Measurements from ENCODE around the gene NKAPL.

Gene NKAPL

GRCh38 chr6:28258877-28259777 is at the start of gene NKAPL:
Gene NKAPL (plus strand): TSS chr6:28259297. CDS start chr6:28259372, 75 bp downstream.
- DNase-seq (ENCODE audit: extremely low read depth in 1 of 2, low read depth in 1 of 2) = peak; percentile 21 to 37

- DNase-seq (ENCODE audit: extremely low read depth in 1 of 2, low read depth in 1 of 2) = no peak
Observed at GRCh38 chr6:28209753-28210535, 49.2 kb upstream of the NKAPL start.

- no peak for DNase-seq (ENCODE audit: extremely low read depth in 1 of 2, low read depth in 1 of 2)
Observed at GRCh38 chr6:28211840-28212509, 47.1 kb upstream of the NKAPL start.

- DNase-seq (ENCODE audit: extremely low read depth in 1 of 2, low read depth in 1 of 2) = no peak
Observed at GRCh38 chr6:28212510-28213212, 46.4 kb upstream of the NKAPL start.

- DNase-seq (ENCODE audit: extremely low read depth in 1 of 2, low read depth in 1 of 2) = no peak
Observed at GRCh38 chr6:28213213-28213523, 45.9 kb upstream of the NKAPL start.

- no peak for DNase-seq (ENCODE audit: extremely low read depth in 1 of 2, low read depth in 1 of 2)
Observed at GRCh38 chr6:28215425-28215824, 43.7 kb upstream of the NKAPL start.

GRCh38 chr6:28217890-28218289 is 41.2 kb upstream of the NKAPL start:
- no peak for DNase-seq (ENCODE audit: extremely low read depth in 1 of 2, low read depth in 1 of 2)

GRCh38 chr6:28218312-28219248 is 40.5 kb upstream of the NKAPL start:
- no peak for DNase-seq (ENCODE audit: extremely low read depth in 1 of 2, low read depth in 1 of 2)

GRCh38 chr6:28220257-28221133 is 38.6 kb upstream of the NKAPL start:
- DNase-seq (ENCODE audit: extremely low read depth in 1 of 2, low read depth in 1 of 2) = no peak

GRCh38 chr6:28224131-28225055 is 34.7 kb upstream of the NKAPL start:
- DNase-seq (ENCODE audit: extremely low read depth in 1 of 2, low read depth in 1 of 2) = no peak

- DNase-seq (ENCODE audit: extremely low read depth in 1 of 2, low read depth in 1 of 2) = peak in 1 of 2 donors; percentile 6
Observed at GRCh38 chr6:28225056-28225834, 33.9 kb upstream of the NKAPL start, which contains the start of gene ZSCAN9. Gene ZSCAN9 (plus strand): TSS chr6:28225275. CDS start chr6:28227085, 1,810 bp downstream.

GRCh38 chr6:28226460-28226859 is 32.6 kb upstream of the NKAPL start:
- DNase-seq (ENCODE audit: extremely low read depth in 1 of 2, low read depth in 1 of 2) = no peak

- DNase-seq (ENCODE audit: extremely low read depth in 1 of 2, low read depth in 1 of 2) = no peak
Observed at GRCh38 chr6:28232785-28233184, 26.3 kb upstream of the NKAPL start.

- no peak for DNase-seq (ENCODE audit: extremely low read depth in 1 of 2, low read depth in 1 of 2)
Observed at GRCh38 chr6:28235912-28236452, 23.1 kb upstream of the NKAPL start.

GRCh38 chr6:28239636-28240035 is 19.5 kb upstream of the NKAPL start:
- no peak for DNase-seq (ENCODE audit: extremely low read depth in 1 of 2, low read depth in 1 of 2)

- DNase-seq (ENCODE audit: extremely low read depth in 1 of 2, low read depth in 1 of 2) = no peak
Observed at GRCh38 chr6:28240471-28240870, 18.6 kb upstream of the NKAPL start.

- no peak for DNase-seq (ENCODE audit: extremely low read depth in 1 of 2, low read depth in 1 of 2)
Observed at GRCh38 chr6:28243946-28244345, 15.2 kb upstream of the NKAPL start.
